Mucosa of descending colon (tissue), 3 donors: ENCODE data around the gene TANC1. TPM values are rescaled to one million over a fixed set of nuclear protein-coding genes. Genes with fewer than 3 reads are reported as not detected.

Experiments
- ATAC-seq: fragments of 200-7000 bp; cut with Tn5 transposase; one replicate; pipeline ENCODE4 v1.9.1; 2020; ENCODE audit warnings: mild to moderate bottlenecking, moderate library complexity
- DNase-seq, 3 donors: peaks; one replicate each; pipeline ENCODE4 v3.0.0-alpha.2; 2020
- H3K36me3 ChIP-seq: fragments of 200-600 bp; one replicate; pipeline ENCODE4 v1.8.0; 2021; ENCODE audit warnings: low read depth, mild to moderate bottlenecking
- H3K4me1 ChIP-seq: fragments of 200-600 bp; one replicate; pipeline ENCODE4 v1.8.0; 2021; ENCODE audit warnings: low read depth, mild to moderate bottlenecking
- H3K4me3 ChIP-seq: fragments of 200-600 bp; one replicate; pipeline ENCODE4 v1.8.0; 2021; ENCODE audit warnings: mild to moderate bottlenecking
- H3K9me3 ChIP-seq: fragments of 200-600 bp; one replicate; pipeline ENCODE4 v1.8.0; 2021; ENCODE audit warnings: mild to moderate bottlenecking
- CTCF ChIP-seq: fragments of 200-600 bp; IDR thresholded peaks from one replicate; pipeline ENCODE4 v1.8.0; 2022; ENCODE audit warnings: antibody characterized with exemption, mild to moderate bottlenecking
- intact Hi-C, 2 donors: fragments of 100-400 bp; cut with DNase I in 1 of 2; cut with micrococcal nuclease in 1 of 2; formaldehyde crosslinking; loops; one replicate each; pipeline versions ENCODE4 v1.11.0 to v1.11.1; 2022; cut with DNase I, micrococcal nuclease
- total RNA-seq, 3 donors: library from RNA; stranded (reverse); fragmentation: NEBNext Ultra II Directional in 2 of 3; extraction: Animal tissue kit (Norgen Biotek cat#: 25700) in 2 of 3; gene quantifications; one replicate each; pipeline versions ENCODE4 v1.2.1 to v1.2.4, GENCODE V29; 2021 to 2023
- donor health status: DM: no; HTN: no; CAD: no; lungs with moderate emphysema.
- donor health status: DM: no; HTN: no; CAD: no.
- donor health status: DM: no; HTN: yes; CAD: no.

The TANC1 gene
- total RNA-seq, 3 donors from 2014 or later, result 30.7 to 55.5 (median 41.0) TPM

- H3K4me1 ChIP-seq, result peaks cover 4% of the 10 kb centered on the region
- no peak for DNase-seq
- no peak for TF ChIP-seq CTCF
- ATAC-seq, result no peak
- intact Hi-C loops, result no loop called here
- H3K4me3 ChIP-seq, result no peak overlapping the region
- no peaks in the 10 kb centered on the region for H3K9me3 ChIP-seq
- no peaks in the 10 kb centered on the region for H3K36me3 ChIP-seq
Observed at GRCh38 chr2:158975271-158975921, 7.0 kb downstream of the TANC1 start.

GRCh38 chr2:158979772-158980171 is 11.3 kb downstream of the TANC1 start:
- no peak for DNase-seq
- no peak for TF ChIP-seq CTCF
- ATAC-seq, result no peak
- Histone ChIP-seq H3K9me3 (no peaks in the 10 kb centered on the region), H3K36me3 (no peaks in the 10 kb centered on the region), H3K4me3 (no peak overlapping the region), H3K4me1 (no peaks in the 10 kb centered on the region)
- intact Hi-C loops, result no loop called here

GRCh38 chr2:158984604-158985135 is 16.2 kb downstream of the TANC1 start:
- H3K36me3 ChIP-seq, result no peaks in the 10 kb centered on the region
- intact Hi-C loops, result no loop called here
- DNase-seq (no peak), ATAC-seq (no peak)
- no peak overlapping the region for H3K4me3 ChIP-seq
- no peaks in the 10 kb centered on the region for H3K9me3 ChIP-seq
- no peaks in the 10 kb centered on the region for H3K4me1 ChIP-seq
- no peak for TF ChIP-seq CTCF

- DNase-seq (no peak), ATAC-seq (no peak)
- no peaks in the 10 kb centered on the region for H3K36me3 ChIP-seq
- no peaks in the 10 kb centered on the region for H3K9me3 ChIP-seq
- intact Hi-C loops, result no loop called here
- TF ChIP-seq CTCF, result no peak
- H3K4me1 ChIP-seq, result no peaks in the 10 kb centered on the region
- H3K4me3 ChIP-seq, result no peak overlapping the region
Observed at GRCh38 chr2:158988501-158988900, 20.1 kb downstream of the TANC1 start.

- no peak for TF ChIP-seq CTCF
- peaks cover 5% of the 10 kb centered on the region for H3K4me1 ChIP-seq
- DNase-seq (no peak), ATAC-seq (no peak)
- H3K4me3 ChIP-seq, result no peak overlapping the region
- no peaks in the 10 kb centered on the region for H3K36me3 ChIP-seq
- H3K9me3 ChIP-seq, result no peaks in the 10 kb centered on the region
- intact Hi-C loops, result no loop called here
Observed at GRCh38 chr2:158989165-158989564, 20.7 kb downstream of the TANC1 start.
